Fibroblast of lung (primary cell): ENCODE measurements around the gene TLL2. TPM values are rescaled to one million over a fixed set of nuclear protein-coding genes. Genes with fewer than 3 reads are reported as not detected.

ENCODE experiments used
- DNase-seq, 2 donors: peaks; one replicate each; pipeline versions ENCODE4 v3.0.0 to v3.0.0-alpha.2; 2010; ENCODE audit warnings: low read depth in 2 of 2
- H2AFZ ChIP-seq: 2 replicates; pipeline ENCODE4 v1.5.1; 2012; ENCODE audit warnings: low read length, control low read depth, inconsistent platforms
- H3K27ac ChIP-seq: 2 replicates; pipeline ENCODE4 v1.5.1; 2011; ENCODE audit warnings: low read length, control low read depth; ENCODE audit not compliant: insufficient read depth
- H3K27me3 ChIP-seq: 2 replicates; pipeline ENCODE4 v1.5.1; 2011; ENCODE audit warnings: mild to moderate bottlenecking, low read length; ENCODE audit not compliant: control insufficient read depth, insufficient read depth
- H3K36me3 ChIP-seq: 2 replicates; pipeline ENCODE4 v1.5.1; 2011; ENCODE audit warnings: low read length; ENCODE audit not compliant: control insufficient read depth, insufficient read depth
- H3K4me1 ChIP-seq: 2 replicates; pipeline ENCODE4 v1.5.1; 2011; ENCODE audit warnings: low read length; ENCODE audit not compliant: control insufficient read depth, insufficient read depth; ENCODE audit errors: extremely low read depth
- H3K4me2 ChIP-seq: 2 replicates; pipeline ENCODE4 v1.5.1; 2011; ENCODE audit warnings: low read length, control low read depth; ENCODE audit not compliant: insufficient read depth; ENCODE audit errors: extremely low read depth
- H3K4me3 ChIP-seq, 4 experiments: fragments of 200-600 bp in 1 of 4; sonication (generic) in 1 of 4; replicated peaks in 1 of 4; 2 replicates each; pipeline ENCODE4 v1.5.1; 2011 to 2016; ENCODE audit warnings: low read length in 4 of 4, low read depth in 3 of 4, mild to moderate bottlenecking in 3 of 4, control low read depth in 2 of 4, inconsistent platforms in 1 of 4, mixed read lengths in 1 of 4; ENCODE audit not compliant: insufficient read depth in 1 of 4; ENCODE audit errors: control extremely low read depth in 1 of 4
- H3K79me2 ChIP-seq: 2 replicates; pipeline ENCODE4 v1.5.1; 2012; ENCODE audit warnings: mild to moderate bottlenecking, low read length, inconsistent platforms; ENCODE audit not compliant: control insufficient read depth, insufficient read depth
- H3K9ac ChIP-seq: 2 replicates; pipeline ENCODE4 v1.5.1; 2011; ENCODE audit warnings: mild to moderate bottlenecking, low read length, control low read depth; ENCODE audit not compliant: insufficient read depth
- H3K9me3 ChIP-seq: 2 replicates; pipeline ENCODE4 v1.5.1; 2012; ENCODE audit warnings: low read depth, low read length; ENCODE audit not compliant: control insufficient read depth, insufficient read depth
- H4K20me1 ChIP-seq: 2 replicates; pipeline ENCODE4 v1.5.1; 2011; ENCODE audit warnings: low read length; ENCODE audit not compliant: control insufficient read depth, insufficient read depth; ENCODE audit errors: extremely low read depth
- CTCF ChIP-seq, 2 donors: IDR thresholded peaks in 1 of 2; conservative IDR thresholded peaks in 1 of 2; 1 replicate in 1 of 2; 2 replicates in 1 of 2; pipeline ENCODE4 v1.5.1; 2011 to 2012; ENCODE audit warnings: low read length in 2 of 2, control low read depth in 1 of 2, inconsistent platforms in 1 of 2, low read depth in 1 of 2, mild to moderate bottlenecking in 1 of 2
- EZH2 ChIP-seq: IDR thresholded peaks from 2 replicates; pipeline ENCODE4 v1.5.1; 2012; ENCODE audit warnings: low read length, control low read depth, mild to moderate bottlenecking; ENCODE audit errors: missing control alignments
- polyA plus RNA-seq, 2 donors: library from polyadenylated mRNA; depleted of rRNA in 1 of 2; stranded (reverse) in 1 of 2; unstranded in 1 of 2; fragments of >200 nt; gene quantifications; 2 replicates each; pipeline ENCODE4 v1.2.1, GENCODE V29; 2011 to 2012; ENCODE audit warnings: missing spikeins in 1 of 2
- total RNA-seq: library from RNA; depleted of rRNA; stranded (reverse); fragments of >200 nt; gene quantifications from 2 replicates; pipeline ENCODE4 v1.2.1, GENCODE V29; 2014

TLL2 gene
- total and polyA plus RNA-seq, 2 donors (not counting 1 experiment from before 2014, with no cell fraction given): 0.05 to 0.17 TPM

- H3K4me3 ChIP-seq: no peak overlapping the region
- no peaks in the 10 kb centered on the region for H3K4me1 ChIP-seq
- no peaks in the 10 kb centered on the region for H3K79me2 ChIP-seq
- no peaks in the 10 kb centered on the region for H3K27me3 ChIP-seq
- H4K20me1 ChIP-seq: no peaks in the 10 kb centered on the region
- no peak overlapping the region for H3K27ac ChIP-seq
- no peak for DNase-seq
- H3K36me3 ChIP-seq: no peaks in the 10 kb centered on the region
- no peak overlapping the region for H2AFZ ChIP-seq
- no peaks in the 10 kb centered on the region for H3K9me3 ChIP-seq
- H3K4me2 ChIP-seq: no peak overlapping the region
- no peak for TF ChIP-seq CTCF (conservative IDR thresholded peaks at IDR 0.05 in 1 of 2, IDR thresholded peaks at IDR 0.05 in 1 of 2; ENCODE audit: low read depth in 1 of 2, low read length in 2 of 2)
- TF ChIP-seq EZH2: no peak
- H3K9ac ChIP-seq: no peak overlapping the region
These were observed 191.9 kb downstream of the TLL2 start for GRCh38 chr10:96321822-96322221.

- Histone ChIP-seq H4K20me1 (no peaks in the 10 kb centered on the region), H3K27ac (no peak overlapping the region), H3K79me2 (no peaks in the 10 kb centered on the region), H3K4me2 (no peak overlapping the region), H2AFZ (no peak overlapping the region), H3K4me1 (no peaks in the 10 kb centered on the region), H3K9me3 (no peaks in the 10 kb centered on the region), H3K27me3 (no peaks in the 10 kb centered on the region), H3K9ac (no peak overlapping the region), H3K36me3 (no peaks in the 10 kb centered on the region), H3K4me3 (no peak overlapping the region)
- TF ChIP-seq CTCF (conservative IDR thresholded peaks at IDR 0.05 in 1 of 2, IDR thresholded peaks at IDR 0.05 in 1 of 2; ENCODE audit: low read depth in 1 of 2, low read length in 2 of 2) (no peak), EZH2 (no peak)
- peak in 1 of 2 donors; percentile 3 for DNase-seq
These were observed 193.8 kb downstream of the TLL2 start for GRCh38 chr10:96319754-96320474.

- no peak overlapping the region for H3K4me2 ChIP-seq
- no peak for DNase-seq
These were observed 196.5 kb downstream of the TLL2 start for GRCh38 chr10:96317067-96317833.

More at GRCh38 chr10:96317067-96317833, 196.5 kb downstream of the TLL2 start:
- Histone ChIP-seq H3K9me3 (no peaks in the 10 kb centered on the region), H3K4me3 (no peak overlapping the region), H3K4me1 (no peaks in the 10 kb centered on the region), H3K36me3 (no peaks in the 10 kb centered on the region), H3K27me3 (no peaks in the 10 kb centered on the region), H3K27ac (no peak overlapping the region), H3K9ac (no peak overlapping the region), H3K79me2 (no peaks in the 10 kb centered on the region), H4K20me1 (no peaks in the 10 kb centered on the region), H2AFZ (no peak overlapping the region)
- TF ChIP-seq EZH2: no peak
- no peak for TF ChIP-seq CTCF (conservative IDR thresholded peaks at IDR 0.05 in 1 of 2, IDR thresholded peaks at IDR 0.05 in 1 of 2; ENCODE audit: low read depth in 1 of 2, low read length in 2 of 2)
